ENCODE measurements around the gene PPFIA2. TPM values are rescaled to one million over a fixed set of nuclear protein-coding genes. Genes with fewer than 3 reads are reported as not detected.

The PPFIA2 gene
- total RNA-seq, 2 experiments from 2014 or later, result not detected

DNA sequence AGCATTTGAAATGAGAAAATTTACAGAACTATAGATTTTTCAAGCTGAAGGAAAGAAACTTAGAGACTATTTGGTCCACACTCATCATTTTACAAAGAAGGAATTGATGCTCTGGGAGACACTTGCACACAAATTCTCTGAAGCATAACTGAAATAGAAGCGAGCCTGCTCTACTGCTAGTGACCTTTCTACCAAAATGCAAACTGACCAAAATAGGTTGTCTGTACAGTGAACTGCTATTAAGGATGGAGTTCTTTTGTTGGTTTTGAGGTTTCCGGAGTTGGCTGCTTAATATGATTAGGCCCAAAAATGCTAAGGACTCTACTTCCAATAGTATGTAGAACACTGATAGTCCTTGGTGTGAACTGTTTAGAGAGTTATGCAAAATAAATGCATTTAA lies 194.9 kb downstream of the PPFIA2 start:
- Mint-ChIP-seq H3K27ac (no peak overlapping the region), H3K4me3 (no peak overlapping the region), H3K4me1 (ENCODE audit: low read depth) (no peaks in the 10 kb centered on the region), H3K27me3 (no peaks in the 10 kb centered on the region), H3K36me3 (ENCODE audit: low read depth) (no peaks in the 10 kb centered on the region), H3K9me3 (no peaks in the 10 kb centered on the region)
- H3K4me3 ChIP-seq (ENCODE audit: low read length), result no peak overlapping the region
- POLR2A ChIA-PET, result no interaction called here
- no peak for DNase-seq
- intact Hi-C loops (cut with DNase I, micrococcal nuclease), result no loop called here
- H3K4me1 ChIP-seq (ENCODE audit: insufficient read depth, low read length), result no peaks in the 10 kb centered on the region
- peaks cover 0 to 3% of the 10 kb centered on the region in 2 experiments for H3K9me3 ChIP-seq (ENCODE audit: control insufficient read depth in 1 of 2, insufficient read depth in 1 of 2, low read length in 2 of 2)
- CTCF ChIA-PET, result no interaction called here
- no peaks in the 10 kb centered on the region for H3K36me3 ChIP-seq (ENCODE audit: insufficient read depth, low read length)
- no peak for ATAC-seq (ENCODE audit: poor library complexity)
- no peak overlapping the region for H3K27ac ChIP-seq (ENCODE audit: low read depth in 1 of 2, low read length in 2 of 2)
- H3K27me3 ChIP-seq (ENCODE audit: control insufficient read depth in 1 of 2, insufficient read depth in 2 of 2, low read length in 2 of 2), result no peaks in the 10 kb centered on the region
- TF ChIP-seq, protein P1, sequence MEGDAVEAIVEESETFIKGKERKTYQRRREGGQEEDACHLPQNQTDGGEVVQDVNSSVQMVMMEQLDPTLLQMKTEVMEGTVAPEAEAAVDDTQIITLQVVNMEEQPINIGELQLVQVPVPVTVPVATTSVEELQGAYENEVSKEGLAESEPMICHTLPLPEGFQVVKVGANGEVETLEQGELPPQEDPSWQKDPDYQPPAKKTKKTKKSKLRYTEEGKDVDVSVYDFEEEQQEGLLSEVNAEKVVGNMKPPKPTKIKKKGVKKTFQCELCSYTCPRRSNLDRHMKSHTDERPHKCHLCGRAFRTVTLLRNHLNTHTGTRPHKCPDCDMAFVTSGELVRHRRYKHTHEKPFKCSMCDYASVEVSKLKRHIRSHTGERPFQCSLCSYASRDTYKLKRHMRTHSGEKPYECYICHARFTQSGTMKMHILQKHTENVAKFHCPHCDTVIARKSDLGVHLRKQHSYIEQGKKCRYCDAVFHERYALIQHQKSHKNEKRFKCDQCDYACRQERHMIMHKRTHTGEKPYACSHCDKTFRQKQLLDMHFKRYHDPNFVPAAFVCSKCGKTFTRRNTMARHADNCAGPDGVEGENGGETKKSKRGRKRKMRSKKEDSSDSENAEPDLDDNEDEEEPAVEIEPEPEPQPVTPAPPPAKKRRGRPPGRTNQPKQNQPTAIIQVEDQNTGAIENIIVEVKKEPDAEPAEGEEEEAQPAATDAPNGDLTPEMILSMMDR (IDR thresholded peaks at IDR 0.05), result no peak

DNA sequence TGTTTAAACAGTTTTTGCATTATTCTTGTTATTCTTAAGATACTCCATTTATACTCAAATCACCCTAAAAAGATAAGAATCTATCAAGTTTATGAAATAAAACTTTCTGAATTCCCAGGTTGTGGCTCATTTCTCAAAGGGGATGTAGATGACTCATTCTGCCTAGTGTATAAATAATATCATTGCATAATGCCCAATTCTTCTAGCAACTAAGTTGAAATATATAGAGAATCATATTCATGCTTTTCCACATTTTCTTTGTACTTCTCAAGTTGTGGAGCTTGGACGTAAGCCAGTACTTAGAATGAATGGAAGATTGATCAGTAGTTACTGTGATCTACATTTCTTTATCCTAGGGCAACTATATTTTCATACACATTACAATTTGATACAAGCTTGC lies 201.1 kb downstream of the PPFIA2 start:
- Histone ChIP-seq H3K27me3 (ENCODE audit: control insufficient read depth in 1 of 2, insufficient read depth in 2 of 2, low read length in 2 of 2) (no peaks in the 10 kb centered on the region), H3K4me3 (ENCODE audit: low read length) (no peak overlapping the region), H3K4me1 (ENCODE audit: insufficient read depth, low read length) (no peaks in the 10 kb centered on the region), H3K36me3 (ENCODE audit: insufficient read depth, low read length) (no peaks in the 10 kb centered on the region), H3K9me3 (ENCODE audit: control insufficient read depth in 1 of 2, insufficient read depth in 1 of 2, low read length in 2 of 2) (no peaks in the 10 kb centered on the region), H3K27ac (ENCODE audit: low read depth in 1 of 2, low read length in 2 of 2) (no peak overlapping the region)
- no peaks in the 10 kb centered on the region for H3K4me1 Mint-ChIP-seq (ENCODE audit: low read depth)
- ATAC-seq (ENCODE audit: poor library complexity) (no peak), DNase-seq (no peak)
- peaks cover 2% of the 10 kb centered on the region for H3K9me3 Mint-ChIP-seq
- H3K36me3 Mint-ChIP-seq (ENCODE audit: low read depth), result no peaks in the 10 kb centered on the region
- H3K4me3 Mint-ChIP-seq, result no peak overlapping the region
- CTCF ChIA-PET, result no interaction called here
- no peaks in the 10 kb centered on the region for H3K27me3 Mint-ChIP-seq
- TF ChIP-seq, protein P1 (IDR thresholded peaks at IDR 0.05), result no peak
- intact Hi-C loops (cut with DNase I, micrococcal nuclease), result no loop called here
- no peak overlapping the region for H3K27ac Mint-ChIP-seq
- POLR2A ChIA-PET, result no interaction called here

DNA sequence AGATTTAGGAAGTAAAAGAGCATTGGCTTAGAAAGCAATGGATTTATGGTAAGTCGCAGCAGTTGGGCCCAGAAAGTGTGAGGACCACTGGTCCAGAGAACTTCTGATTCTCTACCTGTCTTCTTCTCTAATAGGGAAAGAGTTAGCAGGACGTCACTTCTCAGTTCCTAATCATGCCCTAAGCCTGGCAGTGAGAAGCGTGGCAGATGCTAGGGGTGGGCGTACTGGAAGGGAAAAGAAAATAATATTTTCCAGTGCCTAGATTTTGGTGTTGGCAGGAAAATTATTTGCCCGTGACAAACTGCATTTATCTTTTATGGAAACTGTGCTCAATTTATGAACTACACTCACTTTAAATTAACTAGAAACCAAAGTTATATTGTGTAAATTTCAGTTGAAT lies 212.3 kb downstream of the PPFIA2 start:
- H3K4me3 Mint-ChIP-seq, result no peak overlapping the region
- Histone ChIP-seq H3K4me3 (ENCODE audit: low read length) (no peak overlapping the region), H3K27ac (ENCODE audit: low read depth in 1 of 2, low read length in 2 of 2) (no peak overlapping the region), H3K9me3 (ENCODE audit: control insufficient read depth in 1 of 2, insufficient read depth in 1 of 2, low read length in 2 of 2) (no peaks in the 10 kb centered on the region), H3K27me3 (ENCODE audit: control insufficient read depth in 1 of 2, insufficient read depth in 2 of 2, low read length in 2 of 2) (no peaks in the 10 kb centered on the region), H3K36me3 (ENCODE audit: insufficient read depth, low read length) (no peaks in the 10 kb centered on the region), H3K4me1 (ENCODE audit: insufficient read depth, low read length) (no peaks in the 10 kb centered on the region)
- ATAC-seq (ENCODE audit: poor library complexity) (no peak), DNase-seq (no peak)
- ChIA-PET CTCF (no interaction called here), POLR2A (no interaction called here)
- TF ChIP-seq, protein P1 (IDR thresholded peaks at IDR 0.05), result no peak
- intact Hi-C loops (cut with DNase I, micrococcal nuclease), result no loop called here
- no peaks in the 10 kb centered on the region for H3K9me3 Mint-ChIP-seq
- H3K36me3 Mint-ChIP-seq (ENCODE audit: low read depth), result no peaks in the 10 kb centered on the region
- no peaks in the 10 kb centered on the region for H3K4me1 Mint-ChIP-seq (ENCODE audit: low read depth)
- no peak overlapping the region for H3K27ac Mint-ChIP-seq
- no peaks in the 10 kb centered on the region for H3K27me3 Mint-ChIP-seq
